ENCODE data around the gene GPR25. TPM values are rescaled to one million over a fixed set of nuclear protein-coding genes. Genes with fewer than 3 reads are reported as not detected.

The GPR25 gene
- total RNA-seq, 4 donors from 2014 or later: 1.3 TPM; not detected in 3

DNA sequence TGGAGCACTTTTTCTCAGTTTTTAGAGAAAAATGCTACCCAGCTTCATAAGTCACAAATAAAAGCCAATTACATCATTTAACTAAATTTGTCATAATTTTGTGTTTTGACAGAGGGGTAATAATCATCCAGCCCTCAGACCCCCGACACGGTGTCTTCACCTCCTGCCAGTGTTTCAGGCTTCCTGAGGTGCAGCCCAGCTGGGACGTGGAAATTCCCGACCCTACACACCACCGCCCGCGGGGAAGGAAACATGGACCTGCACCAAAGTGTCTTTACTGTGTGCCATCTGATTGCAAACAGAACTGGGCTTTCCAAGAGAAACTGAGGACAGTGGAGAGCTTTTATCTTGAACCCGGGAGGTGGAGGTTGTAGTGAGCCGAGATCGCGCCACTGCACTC lies 14.3 kb downstream of the GPR25 start:
- Histone ChIP-seq H3K4me1 (peaks cover 12 to 32% (median 16%) of the 10 kb centered on the region in 3 donors), H3K4me3 (peak overlapping the region in 1 of 4 donors; percentile 27), H3K27me3 (peaks cover 0 to 40% (median 0%) of the 10 kb centered on the region in 4 donors), H3K27ac (peak overlapping the region in 1 of 4 donors; percentile 48), H3K9me3 (no peaks in the 10 kb centered on the region), H3K36me3 (no peaks in the 10 kb centered on the region)
- WGBS, 2 donors: 30 to 59% methylated on average over 8 to 10 of the region's 11 CpGs
- intact Hi-C loops (cut with DNase I): loop anchor here (10.0 kb wide), 1 partner anchor 78 kb away; no protein-coding TSS in a partner anchor
- DNase-seq: no peak
- TF ChIP-seq CTCF (IDR thresholded peaks at IDR 0.05): no peak
- TF ChIP-seq POLR2A (IDR thresholded peaks at IDR 0.05): no peak

- Histone ChIP-seq H3K4me1 (peaks cover 12 to 40% (median 16%) of the 10 kb centered on the region in 3 donors), H3K9me3 (no peaks in the 10 kb centered on the region), H3K4me3 (peak overlapping the region in 2 of 4 donors; percentile 27 to 30), H3K27ac (peak overlapping the region in 1 of 4 donors; percentile 48), H3K27me3 (peaks cover 0 to 47% (median 0%) of the 10 kb centered on the region in 4 donors), H3K36me3 (no peaks in the 10 kb centered on the region)
- 74 to 79% methylated on average over 5 to 7 of the region's 9 CpGs for WGBS, 2 donors
- intact Hi-C loops (cut with DNase I): loop anchor here (10.0 kb wide), 1 partner anchor 77 kb away; no protein-coding TSS in a partner anchor
- no peak for TF ChIP-seq POLR2A (IDR thresholded peaks at IDR 0.05)
- no peak for TF ChIP-seq CTCF (IDR thresholded peaks at IDR 0.05)
- DNase-seq: no peak
Measured at GRCh38 chr1:200887772-200888348, 15.1 kb downstream of the GPR25 start.

DNA sequence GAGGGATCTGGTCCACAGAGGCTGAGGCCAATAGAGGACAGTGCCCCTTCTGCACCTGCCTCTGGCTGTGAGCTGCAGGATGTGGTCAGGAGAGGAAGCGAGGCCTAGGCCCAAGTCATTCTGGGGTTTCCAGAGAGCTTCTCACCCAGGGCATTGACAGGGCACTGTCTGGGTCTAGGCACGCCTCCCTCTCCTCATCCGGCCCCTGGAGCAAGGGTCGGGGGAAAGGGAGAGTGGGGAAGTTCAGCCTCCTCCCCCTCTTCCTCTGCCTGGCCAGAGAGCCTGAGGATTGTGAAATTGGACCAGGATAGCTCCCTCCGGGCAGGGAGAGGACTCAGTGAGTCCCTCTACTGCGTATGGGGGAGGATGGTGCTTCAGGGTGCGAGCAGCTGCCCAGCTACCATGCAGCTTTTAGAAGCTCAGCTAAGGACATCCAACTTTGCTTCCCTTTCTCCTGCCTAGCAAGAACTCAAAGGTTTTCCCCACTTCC lies 15.6 kb downstream of the GPR25 start:
- Histone ChIP-seq H3K27ac (peak overlapping the region in 1 of 4 donors; percentile 6), H3K36me3 (no peaks in the 10 kb centered on the region), H3K27me3 (peaks cover 0 to 50% (median 0%) of the 10 kb centered on the region in 4 donors), H3K4me3 (peak overlapping the region in 2 of 4 donors; percentile 27 to 30), H3K4me1 (peaks cover 12 to 46% (median 19%) of the 10 kb centered on the region in 3 donors), H3K9me3 (no peaks in the 10 kb centered on the region)
- WGBS, 2 donors: 34 to 80% methylated on average over 2 to 3 of the region's 7 CpGs
- TF ChIP-seq CTCF (IDR thresholded peaks at IDR 0.05) (no peak), POLR2A (IDR thresholded peaks at IDR 0.05) (peak in 1 of 4 donors; percentile 22)
- intact Hi-C loops (cut with DNase I): loop anchor here (10.0 kb wide), 1 partner anchor 76 kb away; no protein-coding TSS in a partner anchor
- DNase-seq: no peak

DNA sequence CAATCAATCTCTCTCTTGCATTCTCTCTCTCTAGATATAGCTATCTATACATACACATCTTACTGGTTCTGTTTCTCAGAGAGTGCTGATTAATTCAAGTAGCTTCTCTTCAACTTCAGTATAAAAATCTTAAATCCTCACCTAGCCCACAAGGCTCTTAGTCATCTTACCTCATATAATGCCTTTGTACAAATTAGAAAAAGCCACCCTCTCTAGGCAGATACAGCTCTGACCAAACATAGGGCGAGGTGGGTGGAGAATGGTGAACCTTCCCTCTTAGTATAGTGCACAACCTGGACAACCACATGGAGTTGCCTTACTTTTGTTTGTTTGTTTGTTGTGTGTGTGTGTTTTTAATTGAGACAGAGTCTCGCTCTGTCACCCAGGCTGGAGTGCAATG lies 16.8 kb downstream of the GPR25 start:
- TF ChIP-seq CTCF (IDR thresholded peaks at IDR 0.05): no peak
- no peaks in the 10 kb centered on the region for H3K9me3 ChIP-seq
- WGBS, 2 donors: 80 to 88% methylated on average over 2 of the region's 2 CpGs
- H3K27me3 ChIP-seq: peaks cover 0 to 55% (median 0%) of the 10 kb centered on the region in 4 donors
- no peak for DNase-seq
- no peak overlapping the region for H3K4me3 ChIP-seq
- no peaks in the 10 kb centered on the region for H3K36me3 ChIP-seq
- H3K27ac ChIP-seq: no peak overlapping the region
- intact Hi-C loops (cut with DNase I): loop anchor here (10.0 kb wide), 1 partner anchor 75 kb away; no protein-coding TSS in a partner anchor
- H3K4me1 ChIP-seq: peaks cover 12 to 58% (median 26%) of the 10 kb centered on the region in 3 donors

- no peak for DNase-seq
- TF ChIP-seq POLR2A (IDR thresholded peaks at IDR 0.05) (no peak), CTCF (IDR thresholded peaks at IDR 0.05) (no peak)
- 89 to 96% methylated on average over 8 to 15 of the region's 15 CpGs for WGBS, 2 donors
Measured at GRCh38 chr1:200890027-200890426, 17.2 kb downstream of the GPR25 start.

More at GRCh38 chr1:200890027-200890426, 17.2 kb downstream of the GPR25 start:
- Histone ChIP-seq H3K9me3 (no peaks in the 10 kb centered on the region), H3K4me3 (no peak overlapping the region), H3K27ac (no peak overlapping the region), H3K4me1 (peaks cover 12 to 58% (median 26%) of the 10 kb centered on the region in 3 donors), H3K36me3 (no peaks in the 10 kb centered on the region), H3K27me3 (peaks cover 0 to 55% (median 0%) of the 10 kb centered on the region in 4 donors)
- intact Hi-C loops (cut with DNase I): no loop called here

Data from esophagus squamous epithelium (tissue), 5 donors.